GM12878 (cell line): ENCODE data around the gene SLC25A26.

Experiments
- BCLAF1 ChIP-seq: fragments of 450-650 bp; IDR thresholded peaks from 2 replicates; pipeline ENCODE4 v1.6.1; 2017; ENCODE audit warnings: antibody characterized with exemption, mild to moderate bottlenecking, moderate library complexity
- BMI1 ChIP-seq: fragments of 450-650 bp; IDR thresholded peaks from 2 replicates; pipeline ENCODE4 v1.6.1; 2016; ENCODE audit warnings: mild to moderate bottlenecking, moderate library complexity, borderline replicate concordance
- CEBPB ChIP-seq, 2 experiments: fragments of 150-350 bp in 1 of 2; IDR thresholded peaks; 2 replicates each; pipeline ENCODE4 v1.6.1; 2012 to 2014; ENCODE audit warnings: low read depth in 2 of 2, low read length in 2 of 2, borderline replicate concordance in 1 of 2, inconsistent platforms in 1 of 2
- DPF2 ChIP-seq: fragments of 450-650 bp; IDR thresholded peaks from 2 replicates; pipeline ENCODE4 v1.6.1; 2017; ENCODE audit warnings: mild to moderate bottlenecking
- EZH2 ChIP-seq: IDR thresholded peaks from 2 replicates; pipeline ENCODE4 v1.6.1; 2012; ENCODE audit warnings: low read depth, mild to moderate bottlenecking, control low read depth, inconsistent platforms, low read length, borderline replicate concordance; ENCODE audit not compliant: control insufficient read depth
- HDGF ChIP-seq: fragments of 450-650 bp; IDR thresholded peaks from 2 replicates; pipeline ENCODE4 v1.6.1; 2016; ENCODE audit warnings: antibody characterized with exemption
- POLR2A ChIP-seq: IDR thresholded peaks from 2 replicates; pipeline ENCODE4 v1.6.1; 2011; ENCODE audit warnings: low read depth, mild to moderate bottlenecking, low read length
- POLR2AphosphoS2 ChIP-seq: IDR thresholded peaks from 2 replicates; pipeline ENCODE4 v1.6.1; 2011; ENCODE audit warnings: low read depth, mild to moderate bottlenecking, low read length, improper control_type of control experiment, moderate library complexity
- RAD21 ChIP-seq: IDR thresholded peaks from 2 replicates; pipeline ENCODE4 v1.6.1; 2011; ENCODE audit warnings: mild to moderate bottlenecking, low read depth, low read length, moderate library complexity; ENCODE audit not compliant: insufficient read depth
- SREBF2 ChIP-seq: IDR thresholded peaks from 2 replicates; pipeline ENCODE4 v1.6.1; 2012; ENCODE audit warnings: mild to moderate bottlenecking, low read length
- TCF12 ChIP-seq: IDR thresholded peaks from 2 replicates; pipeline ENCODE4 v1.6.1; 2011; ENCODE audit warnings: low read depth, mild to moderate bottlenecking, low read length
- ZNF24 ChIP-seq: fragments of 450-650 bp; IDR thresholded peaks from 2 replicates; pipeline ENCODE4 v1.6.1; 2017; ENCODE audit warnings: antibody characterized with exemption, mild to moderate bottlenecking
- ZNF592 ChIP-seq: fragments of 450-650 bp; IDR thresholded peaks from 2 replicates; pipeline ENCODE4 v1.6.1; 2017; ENCODE audit warnings: mild to moderate bottlenecking, moderate library complexity
- TF ChIP-seq, protein P1 (sequence below), 3 experiments: IDR thresholded peaks in 2 of 3; conservative IDR thresholded peaks in 1 of 3; 2 replicates each; pipeline ENCODE4 v1.5.1; 2011; ENCODE audit warnings: low read depth in 3 of 3, low read length in 3 of 3, mild to moderate bottlenecking in 3 of 3, control low read depth in 2 of 3, moderate library complexity in 2 of 3, inconsistent platforms in 1 of 3, mixed read lengths in 1 of 3; ENCODE audit not compliant: control insufficient read depth in 2 of 3, insufficient read depth in 1 of 3; ENCODE audit errors: extremely low read depth in 1 of 3

DNA sequence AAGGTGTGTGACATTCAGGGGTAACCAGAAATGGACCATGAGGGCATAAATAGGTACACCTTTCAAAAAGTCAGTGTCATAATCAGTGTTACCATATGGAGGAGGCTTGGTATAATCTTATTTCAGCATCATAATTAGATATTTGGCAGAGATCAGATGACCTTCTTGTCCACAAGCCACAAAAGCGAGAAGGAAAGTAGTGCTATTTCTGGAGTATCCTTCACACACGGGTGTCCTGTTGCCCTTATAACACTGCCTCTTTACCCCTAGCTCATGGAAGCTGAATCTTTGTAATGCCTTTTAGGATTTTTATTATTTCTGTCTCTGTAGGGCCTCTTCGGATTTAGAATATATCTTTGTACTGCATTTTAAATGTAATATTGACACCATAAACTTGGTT lies 147.2 kb downstream of the SLC25A26 start:
- TF ChIP-seq RAD21 (no peak), EZH2 (no peak), TCF12 (no peak), POLR2A (no peak), SREBF2 (no peak), DPF2 (no peak), BMI1 (no peak), HDGF (no peak), POLR2AphosphoS2 (no peak), ZNF592 (no peak), BCLAF1 (no peak), ZNF24 (no peak), CEBPB (IDR thresholded peaks at IDR 0.05; ENCODE audit: borderline replicate concordance in 1 of 2, low read depth in 2 of 2, low read length in 2 of 2) (no peak)
- TF ChIP-seq, protein P1, sequence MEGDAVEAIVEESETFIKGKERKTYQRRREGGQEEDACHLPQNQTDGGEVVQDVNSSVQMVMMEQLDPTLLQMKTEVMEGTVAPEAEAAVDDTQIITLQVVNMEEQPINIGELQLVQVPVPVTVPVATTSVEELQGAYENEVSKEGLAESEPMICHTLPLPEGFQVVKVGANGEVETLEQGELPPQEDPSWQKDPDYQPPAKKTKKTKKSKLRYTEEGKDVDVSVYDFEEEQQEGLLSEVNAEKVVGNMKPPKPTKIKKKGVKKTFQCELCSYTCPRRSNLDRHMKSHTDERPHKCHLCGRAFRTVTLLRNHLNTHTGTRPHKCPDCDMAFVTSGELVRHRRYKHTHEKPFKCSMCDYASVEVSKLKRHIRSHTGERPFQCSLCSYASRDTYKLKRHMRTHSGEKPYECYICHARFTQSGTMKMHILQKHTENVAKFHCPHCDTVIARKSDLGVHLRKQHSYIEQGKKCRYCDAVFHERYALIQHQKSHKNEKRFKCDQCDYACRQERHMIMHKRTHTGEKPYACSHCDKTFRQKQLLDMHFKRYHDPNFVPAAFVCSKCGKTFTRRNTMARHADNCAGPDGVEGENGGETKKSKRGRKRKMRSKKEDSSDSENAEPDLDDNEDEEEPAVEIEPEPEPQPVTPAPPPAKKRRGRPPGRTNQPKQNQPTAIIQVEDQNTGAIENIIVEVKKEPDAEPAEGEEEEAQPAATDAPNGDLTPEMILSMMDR (IDR thresholded peaks at IDR 0.05 in 2 of 3, conservative IDR thresholded peaks at IDR 0.05 in 1 of 3; ENCODE audit: control insufficient read depth in 2 of 3, extremely low read depth in 1 of 3, insufficient read depth in 1 of 3, low read depth in 3 of 3, low read length in 3 of 3) = no peak
